Measurements from ENCODE around the gene LGALS3. TPM values are rescaled to one million over a fixed set of nuclear protein-coding genes. Genes with fewer than 3 reads are reported as not detected.

Gene LGALS3
- total RNA-seq, 1 donor from 2014 or later = 17.1 TPM

GRCh38 chr14:55157080-55157479 is 28.0 kb downstream of the LGALS3 start:
- no peaks in the 10 kb centered on the region for H3K27me3 Mint-ChIP-seq (ENCODE audit: low read depth)
- DNase-seq (ENCODE audit: low spot score in 2 of 2, unreplicated experiment in 2 of 2) = no peak
- no peaks in the 10 kb centered on the region for H3K9me3 Mint-ChIP-seq
- no peak overlapping the region for H3K4me3 Mint-ChIP-seq
- no peak for TF ChIP-seq CTCF (IDR thresholded peaks at IDR 0.05; ENCODE audit: unreplicated experiment)
- H3K27ac Mint-ChIP-seq = no peak overlapping the region
- peaks cover 16% of the 10 kb centered on the region for H3K36me3 Mint-ChIP-seq
- H3K4me1 Mint-ChIP-seq = no peaks in the 10 kb centered on the region

GRCh38 chr14:55158412-55158811 is 29.4 kb downstream of the LGALS3 start:
- Mint-ChIP-seq H3K9me3 (no peaks in the 10 kb centered on the region), H3K36me3 (peaks cover 16% of the 10 kb centered on the region), H3K27me3 (ENCODE audit: low read depth) (no peaks in the 10 kb centered on the region), H3K4me3 (no peak overlapping the region), H3K4me1 (no peaks in the 10 kb centered on the region), H3K27ac (no peak overlapping the region)
- no peak for TF ChIP-seq CTCF (IDR thresholded peaks at IDR 0.05; ENCODE audit: unreplicated experiment)
- no peak for DNase-seq (ENCODE audit: low spot score in 2 of 2, unreplicated experiment in 2 of 2)

- Mint-ChIP-seq H3K36me3 (peaks cover 21% of the 10 kb centered on the region), H3K9me3 (no peaks in the 10 kb centered on the region), H3K27ac (no peak overlapping the region), H3K4me1 (no peaks in the 10 kb centered on the region), H3K4me3 (no peak overlapping the region), H3K27me3 (ENCODE audit: low read depth) (no peaks in the 10 kb centered on the region)
- TF ChIP-seq CTCF (IDR thresholded peaks at IDR 0.05; ENCODE audit: unreplicated experiment) = peak; percentile 46
- DNase-seq (ENCODE audit: low spot score in 2 of 2, unreplicated experiment in 2 of 2) = no peak
These were observed 31.9 kb downstream of the LGALS3 start for GRCh38 chr14:55160989-55161388.

GRCh38 chr14:55170526-55170925 is 41.5 kb downstream of the LGALS3 start:
- Mint-ChIP-seq H3K36me3 (peaks cover 17% of the 10 kb centered on the region), H3K4me3 (no peak overlapping the region), H3K9me3 (no peaks in the 10 kb centered on the region), H3K27me3 (ENCODE audit: low read depth) (no peaks in the 10 kb centered on the region), H3K4me1 (no peaks in the 10 kb centered on the region), H3K27ac (no peak overlapping the region)
- DNase-seq (ENCODE audit: low spot score in 2 of 2, unreplicated experiment in 2 of 2) = no peak
- no peak for TF ChIP-seq CTCF (IDR thresholded peaks at IDR 0.05; ENCODE audit: unreplicated experiment)

GRCh38 chr14:55180006-55180405 is 51.0 kb downstream of the LGALS3 start:
- DNase-seq (ENCODE audit: low spot score in 2 of 2, unreplicated experiment in 2 of 2) = no peak
- Mint-ChIP-seq H3K9me3 (no peaks in the 10 kb centered on the region), H3K4me3 (no peak overlapping the region), H3K36me3 (peaks cover 9% of the 10 kb centered on the region), H3K27me3 (ENCODE audit: low read depth) (no peaks in the 10 kb centered on the region), H3K27ac (no peak overlapping the region), H3K4me1 (no peaks in the 10 kb centered on the region)
- no peak for TF ChIP-seq CTCF (IDR thresholded peaks at IDR 0.05; ENCODE audit: unreplicated experiment)

- Mint-ChIP-seq H3K27ac (no peak overlapping the region), H3K36me3 (peaks cover 9% of the 10 kb centered on the region), H3K4me1 (no peaks in the 10 kb centered on the region), H3K27me3 (ENCODE audit: low read depth) (no peaks in the 10 kb centered on the region), H3K4me3 (no peak overlapping the region), H3K9me3 (no peaks in the 10 kb centered on the region)
- DNase-seq (ENCODE audit: low spot score in 2 of 2, unreplicated experiment in 2 of 2) = no peak
- no peak for TF ChIP-seq CTCF (IDR thresholded peaks at IDR 0.05; ENCODE audit: unreplicated experiment)
These were observed 51.4 kb downstream of the LGALS3 start for GRCh38 chr14:55180434-55180833.
